GM18507 (cell line): ENCODE measurements around the gene PACSIN3.
"Not testable (repeated sequence)": the region's sequence is repeated elsewhere in the genome, so short reads cannot be mapped to it uniquely, and the experiment has no call there.

ENCODE experiments used
- DNase-seq: peaks from one replicate; pipeline ENCODE4 v3.0.0; 2011; ENCODE audit warnings: low read depth; ENCODE audit not compliant: insufficient read length; ENCODE audit errors: extremely low spot score
- FAIRE-seq: peaks from 2 replicates; lab custom pipeline; 2011; peaks lifted over from hg19 to GRCh38; lab: Jason Lieb, UNC

PACSIN3 gene

DNA sequence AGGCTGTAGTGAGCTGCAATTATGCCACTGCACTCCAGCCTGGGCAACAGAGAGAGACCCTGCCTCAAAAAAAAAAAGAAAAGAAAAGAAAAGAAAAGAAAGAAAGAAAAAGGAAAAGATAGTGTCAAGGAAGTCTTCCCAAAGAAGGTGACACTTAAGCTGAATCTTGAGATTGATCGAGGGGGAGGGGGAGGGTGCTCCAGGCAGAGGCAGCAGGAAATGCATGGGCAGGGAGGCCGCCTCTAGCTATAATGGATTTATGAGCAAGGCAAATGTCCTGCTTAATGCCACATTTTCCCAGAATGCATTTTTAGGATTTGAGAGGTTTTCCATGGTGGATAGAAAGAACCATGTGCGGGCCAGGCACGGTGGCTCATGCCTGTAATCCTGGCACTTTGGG is 14.8 kb upstream of the PACSIN3 start:
- FAIRE-seq (no peak), DNase-seq (no peak)

DNA sequence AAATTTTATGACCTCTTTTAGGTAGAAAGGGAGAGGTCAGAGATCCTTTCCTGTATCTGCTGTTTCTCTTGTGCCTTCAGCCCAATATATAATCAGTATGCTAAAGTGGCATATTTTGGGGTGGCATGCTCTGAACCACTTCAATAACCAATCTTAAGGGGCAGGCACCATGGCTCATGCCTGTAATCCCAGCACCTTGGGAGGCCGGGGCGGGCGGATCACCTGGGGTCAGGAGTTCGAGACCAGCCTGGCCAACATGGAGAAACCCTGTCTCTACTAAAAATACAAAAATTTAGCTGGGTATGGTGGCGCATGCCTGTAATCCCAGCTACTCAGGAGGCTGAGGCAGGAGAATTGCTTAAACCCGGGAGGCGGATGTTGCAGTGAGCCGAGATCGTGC is 11.9 kb upstream of the PACSIN3 start:
- FAIRE-seq, DNase-seq: not testable (repeated sequence)

- FAIRE-seq (no peak), DNase-seq (no peak)
These were observed 5.9 kb upstream of the PACSIN3 start for GRCh38 chr11:47192111-47192510.

DNA sequence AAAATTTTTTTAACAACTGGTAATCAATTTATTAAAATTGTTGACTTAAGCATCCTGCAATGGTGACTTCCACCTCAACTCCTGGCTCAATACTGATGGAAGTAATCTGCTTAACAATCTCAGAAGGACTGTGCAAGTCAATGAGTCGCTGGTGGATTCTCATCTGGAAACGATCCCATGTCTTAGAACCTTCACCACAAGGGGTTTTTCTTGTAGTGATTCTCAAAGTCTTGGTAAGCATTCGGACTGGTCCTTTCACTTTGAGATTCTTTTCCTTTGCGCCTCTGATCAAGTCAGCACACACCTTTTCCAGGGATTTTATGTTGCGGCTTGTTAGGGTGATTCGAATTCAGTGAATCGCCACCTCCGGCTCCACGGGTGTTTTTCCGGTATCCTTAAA is 4.9 kb upstream of the PACSIN3 start:
- not testable (repeated sequence) for FAIRE-seq, DNase-seq

GRCh38 chr11:47189100-47189834 is 3.0 kb upstream of the PACSIN3 start:
- DNase-seq (no peak), FAIRE-seq (no peak)

DNA sequence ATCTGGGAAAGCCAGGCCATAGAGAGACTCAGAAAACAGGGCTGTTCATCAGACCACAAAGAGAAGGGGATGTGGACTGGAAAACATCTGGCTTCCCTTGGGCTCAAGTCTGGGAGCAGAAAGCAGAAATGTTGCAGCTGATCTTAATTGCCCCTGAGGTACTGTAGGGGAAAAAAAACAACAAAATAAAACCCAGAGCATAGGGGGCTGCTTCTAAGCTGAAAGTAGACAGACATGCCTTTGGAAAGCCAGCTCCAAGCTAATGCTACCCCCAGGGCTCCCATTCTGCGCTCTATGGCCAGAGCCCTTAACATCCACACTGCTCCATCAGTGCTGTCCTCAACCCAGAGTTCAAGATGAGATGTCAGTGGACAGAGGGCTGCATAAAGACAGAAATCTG is 2.0 kb upstream of the PACSIN3 start:
- FAIRE-seq: no peak

GRCh38 chr11:47187723-47188122 is 1.5 kb upstream of the PACSIN3 start:
- no peak for FAIRE-seq
- DNase-seq: no peak

More for the DNA sequence above, 2.0 kb upstream of the PACSIN3 start:
- no peak for DNase-seq

DNA sequence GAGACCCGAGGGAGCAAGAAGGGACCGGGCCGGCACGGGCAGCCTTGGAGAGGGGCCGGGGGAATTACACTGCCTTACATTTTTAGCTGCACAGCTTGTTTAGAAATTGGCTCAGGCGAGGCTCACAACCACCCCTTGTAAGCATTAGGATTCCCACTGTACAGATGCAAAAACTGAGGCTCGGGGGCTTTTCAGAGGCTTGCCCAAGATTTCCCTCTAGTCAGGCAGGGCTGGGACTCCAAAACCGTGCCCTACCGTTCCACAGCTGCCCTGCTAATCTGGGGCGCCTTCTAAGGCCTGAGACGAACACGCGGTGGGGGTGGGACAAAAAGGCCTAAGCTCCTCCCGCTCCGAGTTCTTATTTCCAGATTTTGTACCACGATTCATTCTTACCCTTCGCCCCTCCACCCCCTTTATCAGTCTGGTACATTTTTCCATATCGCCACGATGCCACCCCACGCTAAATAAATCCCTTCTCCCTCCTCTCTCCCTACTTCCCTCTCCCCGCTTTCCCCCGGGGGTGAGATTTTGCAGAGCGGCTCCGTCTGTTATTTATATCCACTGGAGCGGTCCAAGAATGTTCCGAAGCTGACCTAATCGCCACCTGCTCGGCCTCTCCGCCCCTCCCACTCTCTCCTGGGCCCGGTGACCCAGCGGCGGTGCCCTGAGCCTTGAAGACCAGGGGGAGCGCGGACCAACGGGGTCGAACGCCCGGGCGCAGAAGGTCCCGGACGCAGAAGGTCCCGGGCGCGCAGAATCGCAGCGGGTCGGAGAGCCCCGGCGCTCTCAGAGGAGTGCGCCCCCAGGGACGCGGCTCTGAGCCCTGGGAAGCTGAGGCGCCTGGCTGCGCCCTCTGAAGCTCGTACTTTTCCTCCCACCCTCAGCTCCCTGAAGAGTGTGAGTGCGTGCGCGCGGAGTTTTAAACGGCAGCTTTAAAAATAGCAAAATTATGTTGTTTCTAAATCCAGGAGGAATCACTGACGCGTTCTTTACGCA is 764 bp upstream of the PACSIN3 start:
- FAIRE-seq: peak; percentile 52
- DNase-seq: no peak

DNA sequence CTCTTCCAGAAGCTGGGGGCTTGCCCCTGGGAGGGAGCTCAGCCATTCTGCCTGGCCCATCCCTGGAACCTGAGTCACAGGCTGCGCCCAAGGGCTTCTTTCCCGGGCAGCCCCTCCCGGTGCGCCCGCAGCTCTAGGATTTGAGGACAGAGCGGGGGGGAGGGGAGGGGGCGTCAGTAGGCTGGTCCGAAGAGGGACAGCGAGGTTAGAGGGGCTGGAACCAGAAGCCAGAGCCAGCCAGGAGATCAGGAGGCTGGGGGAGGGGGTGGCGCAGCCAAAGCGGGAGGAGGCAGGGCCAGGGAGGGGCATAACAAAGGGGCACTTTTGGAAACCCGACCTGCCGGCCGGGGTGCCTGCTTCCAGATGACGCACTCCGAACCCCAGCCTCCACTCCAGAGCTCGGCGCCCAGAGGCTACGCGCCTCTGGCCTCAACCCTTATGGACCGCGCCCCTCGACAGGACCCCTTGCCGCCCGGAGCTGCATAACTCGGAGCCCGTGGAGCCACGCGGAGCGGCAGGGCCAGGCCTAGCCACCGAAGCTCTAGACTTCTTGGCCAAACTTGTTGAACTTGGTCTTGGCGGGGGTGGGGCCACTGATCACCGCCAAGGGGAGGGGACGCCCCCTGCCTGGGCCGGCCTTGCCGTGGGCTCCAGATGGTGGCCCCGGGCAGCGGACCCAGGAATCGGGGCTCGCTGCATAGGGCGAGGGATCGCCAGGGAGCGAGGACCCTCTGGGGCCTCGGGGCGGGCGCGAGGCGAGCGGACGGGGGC is 744 bp downstream of the PACSIN3 start:
- FAIRE-seq (no peak), DNase-seq (no peak)

- no peak for FAIRE-seq
- no peak for DNase-seq
These were observed 1.4 kb downstream of the PACSIN3 start for GRCh38 chr11:47184711-47185304.

DNA sequence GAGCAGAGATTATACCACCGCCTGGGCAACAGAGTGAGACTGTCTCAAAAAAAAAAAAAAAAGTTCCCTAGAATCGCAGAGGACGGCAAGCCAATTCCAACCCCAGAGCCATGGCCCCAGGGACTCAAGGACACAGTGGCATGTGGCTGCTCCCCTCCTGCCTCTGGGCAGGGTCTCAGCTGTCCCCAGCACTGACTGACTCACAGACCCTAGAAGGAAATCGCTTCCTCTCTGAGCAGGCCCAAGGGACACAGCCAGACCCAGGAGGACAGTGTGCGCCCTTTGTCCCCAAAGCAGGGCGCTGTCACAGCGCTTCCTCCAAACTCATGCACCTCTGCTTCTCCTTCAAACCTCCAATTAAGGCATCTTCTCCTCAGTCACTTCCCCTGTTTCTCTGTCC is 2.3 kb downstream of the PACSIN3 start:
- DNase-seq (no peak), FAIRE-seq (no peak)

DNA sequence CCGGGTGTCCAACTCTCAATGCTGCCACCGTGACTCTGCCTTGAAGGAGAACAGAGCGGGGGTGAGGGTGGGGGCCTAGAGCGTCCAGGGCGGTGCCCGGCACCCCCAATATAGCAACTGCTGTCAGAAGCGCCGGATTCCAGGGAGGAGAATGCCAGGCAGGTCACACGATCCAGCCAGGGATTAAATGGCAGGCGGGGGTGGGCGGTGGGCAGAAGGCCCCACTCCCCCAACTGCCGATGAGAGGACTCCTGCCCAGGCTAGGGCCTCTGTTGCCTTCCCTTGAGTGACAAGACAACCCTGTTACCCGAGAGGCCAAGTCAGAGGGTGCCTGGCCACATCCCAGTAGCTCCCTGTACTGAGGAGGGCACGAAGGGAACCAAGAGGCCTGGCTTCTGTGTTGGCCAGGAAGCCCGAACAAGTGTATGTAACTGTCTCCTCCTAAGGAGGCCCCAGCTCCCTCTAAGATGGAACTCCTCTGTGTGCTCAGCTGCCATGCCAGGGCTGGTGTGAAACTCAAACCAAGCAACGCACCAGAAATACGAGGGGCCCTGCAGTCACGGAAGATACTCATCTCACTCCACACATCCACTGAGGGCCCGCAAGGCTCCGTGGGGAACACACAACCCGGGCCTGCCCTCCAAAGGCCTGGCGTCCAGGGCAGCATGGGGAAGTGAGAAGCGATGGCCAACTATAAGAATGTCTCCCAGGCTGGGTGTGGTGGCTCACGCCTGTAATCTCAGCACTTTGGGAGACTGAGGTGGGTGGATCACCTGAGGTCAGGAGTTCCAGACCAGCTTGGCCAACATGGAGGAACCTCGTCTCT is 3.0 kb downstream of the PACSIN3 start:
- no peak for DNase-seq
- FAIRE-seq: no peak

DNA sequence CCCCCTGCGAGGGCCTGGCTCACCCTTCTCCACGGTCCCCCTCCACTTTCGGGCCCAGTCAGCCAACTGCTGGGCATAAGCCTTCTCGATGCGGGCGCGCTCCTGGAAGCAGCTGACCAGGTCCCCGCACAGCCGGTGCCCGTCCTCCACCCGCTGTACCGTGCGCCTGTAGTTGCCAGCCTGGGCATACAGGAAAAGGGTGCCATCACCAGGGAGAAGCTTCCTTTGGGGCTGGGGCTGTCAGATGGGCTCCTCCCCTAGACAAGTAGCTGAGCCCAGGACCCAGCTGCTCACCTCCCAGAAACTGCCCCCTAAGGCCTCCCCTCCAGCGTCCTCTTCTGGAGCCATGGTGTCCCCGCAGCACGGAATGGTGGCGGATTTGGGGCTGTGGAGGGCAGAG is 3.9 kb downstream of the PACSIN3 start:
- DNase-seq (no peak), FAIRE-seq (no peak)

DNA sequence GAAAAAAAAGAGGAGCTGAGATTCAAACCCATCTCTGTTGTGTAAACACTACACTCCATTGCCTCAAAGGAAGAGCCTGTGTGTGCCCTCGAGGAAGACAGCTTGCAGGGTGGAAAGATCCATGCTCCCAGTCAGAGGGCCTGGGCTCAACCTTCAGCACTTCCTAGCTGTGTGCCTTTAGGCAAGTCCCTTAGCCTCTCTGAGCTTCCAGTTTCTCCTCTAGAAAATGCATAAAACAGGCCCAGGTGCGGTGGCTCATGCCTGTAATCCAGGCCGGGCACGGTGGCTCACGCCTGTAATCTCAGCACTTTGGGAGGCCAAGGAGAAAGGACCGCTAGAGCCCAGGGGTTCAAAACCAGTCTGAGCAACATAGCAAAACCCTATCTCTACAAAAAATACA is 5.0 kb downstream of the PACSIN3 start:
- DNase-seq: no peak
- FAIRE-seq: no peak

DNA sequence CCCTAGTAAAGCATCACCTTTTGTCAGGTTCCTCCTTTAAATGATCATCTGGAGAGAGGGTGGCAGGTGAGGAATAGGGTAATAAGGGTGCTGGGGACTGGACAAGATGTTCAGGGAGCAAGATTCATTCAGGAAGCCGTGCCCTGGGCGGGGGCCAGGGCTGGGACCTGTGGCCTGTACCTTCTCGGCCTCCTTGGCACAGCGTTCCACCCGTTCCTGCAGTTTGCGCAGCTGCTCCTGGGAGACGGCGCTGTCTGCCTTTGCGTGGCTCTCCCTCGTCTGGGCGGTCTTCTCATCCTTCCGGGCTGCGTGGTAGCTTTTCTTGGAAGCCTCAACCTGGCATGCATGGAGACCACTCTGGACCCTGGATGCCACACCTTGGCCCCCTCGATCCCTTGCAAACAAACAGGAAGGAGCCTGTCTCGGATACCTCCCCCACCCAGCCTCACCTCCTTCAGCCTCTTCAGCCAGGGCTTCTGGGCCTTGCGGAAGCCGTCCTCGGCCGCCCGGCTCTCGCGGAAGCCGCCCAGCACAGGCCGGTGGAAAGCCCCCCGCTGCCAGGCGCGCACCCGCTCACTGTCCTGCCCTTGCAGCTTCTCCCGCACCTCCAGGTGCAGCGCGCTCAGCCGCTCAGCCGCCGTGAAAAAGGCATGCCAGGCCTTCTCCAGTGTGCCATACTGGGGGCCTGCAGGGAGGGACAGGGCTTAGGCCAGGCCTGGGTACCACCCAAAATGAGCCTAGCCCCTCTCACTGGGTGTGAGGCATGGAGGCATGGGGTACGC is 6.0 kb downstream of the PACSIN3 start:
- DNase-seq (no peak), FAIRE-seq (no peak)

DNA sequence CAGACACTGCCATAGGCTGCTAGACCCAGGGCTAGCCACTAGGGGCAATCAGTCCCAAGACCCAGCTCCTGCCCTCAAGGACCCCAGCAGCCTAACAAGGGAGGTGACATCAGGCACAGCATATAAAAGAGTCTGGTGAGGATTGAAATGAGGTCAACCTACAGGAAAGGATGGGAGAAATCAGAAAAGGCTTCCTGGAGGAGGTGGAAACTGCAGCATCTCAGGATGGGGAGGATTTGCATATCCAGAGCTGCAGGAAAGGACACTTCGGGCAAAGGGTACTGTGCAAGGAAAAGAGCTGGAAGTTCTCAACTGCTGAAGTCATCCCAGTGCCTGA is 6.6 kb downstream of the PACSIN3 start:
- no peak for DNase-seq
- FAIRE-seq: peak; percentile 71

- DNase-seq: no peak
- no peak for FAIRE-seq
These were observed 7.2 kb downstream of the PACSIN3 start for GRCh38 chr11:47178737-47179654.
